Common myeloid progenitor, CD34-positive (primary cell): Measurements from ENCODE around the gene HYPK.
"Not testable (repeated sequence)": the region's sequence is repeated elsewhere in the genome, so short reads cannot be mapped to it uniquely, and the experiment has no call there.

Experiments
- CTCF ChIA-PET: fragments of 350-600 bp; sonication (Branson Sonifier 250); formaldehyde crosslinking; loops from one replicate; lab custom pipeline; 2021; ENCODE audit warnings: antibody characterized with exemption; lab: Charles Lee
- POLR2A ChIA-PET: fragments of 350-600 bp; sonication (Branson Sonifier 250); formaldehyde crosslinking; loops from one replicate; lab custom pipeline; 2021; ENCODE audit warnings: antibody characterized with exemption; lab: Charles Lee
- DNase-seq, 3 donors: peaks; one replicate each; pipeline versions ENCODE4 v3.0.0 to v3.0.0-alpha.2; 2013
- H3K27ac ChIP-seq, 2 experiments: 1 replicate in 1 of 2; 2 replicates in 1 of 2; pipeline ENCODE4 v1.7.0; 2013; ENCODE audit warnings: inconsistent platforms in 2 of 2, low read length in 2 of 2, mild to moderate bottlenecking in 2 of 2, low read depth in 1 of 2, moderate library complexity in 1 of 2; ENCODE audit not compliant: severe bottlenecking in 2 of 2, insufficient read depth in 1 of 2, poor library complexity in 1 of 2
- H3K27me3 ChIP-seq, 5 experiments: replicated peaks in 2 of 5; 1 replicate in 3 of 5; 2 replicates in 2 of 5; pipeline versions ENCODE4 v1.6.1 to v1.7.0; 2013; ENCODE audit warnings: low read length in 4 of 5, mild to moderate bottlenecking in 2 of 5, moderate library complexity in 2 of 5, inconsistent platforms in 1 of 5; ENCODE audit not compliant: insufficient read depth in 5 of 5, control insufficient read depth in 4 of 5
- H3K36me3 ChIP-seq, 4 experiments: 1 replicate in 2 of 4; 2 replicates in 2 of 4; pipeline versions ENCODE4 v1.6.1 to v1.7.0; 2013; ENCODE audit warnings: low read length in 3 of 4, control low read depth in 1 of 4, mild to moderate bottlenecking in 1 of 4; ENCODE audit not compliant: control insufficient read depth in 4 of 4, insufficient read depth in 4 of 4
- H3K4me1 ChIP-seq, 4 experiments: 1 replicate in 3 of 4; 2 replicates in 1 of 4; pipeline versions ENCODE4 v1.6.1 to v1.7.1; 2013; ENCODE audit warnings: low read length in 3 of 4, mild to moderate bottlenecking in 3 of 4, control low read depth in 1 of 4, inconsistent platforms in 1 of 4, moderate library complexity in 1 of 4; ENCODE audit not compliant: control insufficient read depth in 4 of 4, insufficient read depth in 4 of 4; ENCODE audit errors: control extremely low read depth in 1 of 4
- H3K4me3 ChIP-seq, 7 experiments: 1 replicate in 4 of 7; 2 replicates in 3 of 7; pipeline versions ENCODE4 v1.5.1 to v1.7.0; 2013; ENCODE audit warnings: mild to moderate bottlenecking in 7 of 7, low read length in 6 of 7, moderate library complexity in 6 of 7, inconsistent platforms in 2 of 7, low read depth in 2 of 7, control low read depth in 1 of 7; ENCODE audit not compliant: insufficient read depth in 4 of 7, control insufficient read depth in 1 of 7; ENCODE audit errors: extremely low read depth in 1 of 7
- H3K9me3 ChIP-seq, 5 experiments: 1 replicate in 4 of 5; 2 replicates in 1 of 5; pipeline versions ENCODE4 v1.6.1 to v1.7.1; 2013; ENCODE audit warnings: low read length in 4 of 5, mild to moderate bottlenecking in 2 of 5, inconsistent platforms in 1 of 5, low read depth in 1 of 5, moderate library complexity in 1 of 5; ENCODE audit not compliant: control insufficient read depth in 4 of 5, insufficient read depth in 2 of 5; ENCODE audit errors: control extremely low read depth in 1 of 5
- WGBS: methylation state at CpG from one replicate; pipeline ENCODE4 v1.1.5; 2013; ENCODE audit not compliant: insufficient coverage; 5-methylcytosine and 5-hydroxymethylcytosine counted together

Gene HYPK

DNA sequence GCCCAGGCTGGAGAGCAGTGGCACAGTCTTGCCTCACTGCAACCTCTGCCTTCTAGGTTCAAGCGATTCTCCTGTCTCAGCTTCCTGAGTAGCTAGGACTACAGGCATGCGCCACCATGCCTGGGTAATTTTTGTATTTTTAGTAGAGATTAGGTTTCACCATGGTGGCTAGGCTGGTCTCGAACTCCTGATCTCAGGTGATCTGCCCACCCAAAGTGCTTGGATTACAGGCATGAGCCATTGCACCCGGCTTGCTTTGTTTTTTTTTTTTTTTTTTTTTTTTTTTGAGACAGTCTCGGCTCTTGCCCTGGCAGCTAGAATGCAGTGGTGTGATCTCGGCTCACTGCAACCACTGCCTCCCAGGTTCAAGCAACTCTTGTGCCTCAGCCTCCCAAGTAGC is 32.1 kb downstream of the HYPK start:
- H3K4me3 ChIP-seq, DNase-seq, H3K9me3 ChIP-seq, H3K27ac ChIP-seq, CTCF ChIA-PET, H3K27me3 ChIP-seq: not testable (repeated sequence)
- POLR2A ChIA-PET = interaction anchor here (0.6 kb wide), 1 partner anchor 1610 kb away, joined by 3 read pairs; no protein-coding TSS in a partner anchor
- H3K36me3 ChIP-seq = peaks cover 4 to 40% (median 10%) of the 10 kb centered on the region in 4 experiments
- 80% methylated on average over 1 of the region's 6 CpGs for WGBS
- H3K4me1 ChIP-seq = peaks cover 6 to 15% (median 7%) of the 10 kb centered on the region in 4 experiments

DNA sequence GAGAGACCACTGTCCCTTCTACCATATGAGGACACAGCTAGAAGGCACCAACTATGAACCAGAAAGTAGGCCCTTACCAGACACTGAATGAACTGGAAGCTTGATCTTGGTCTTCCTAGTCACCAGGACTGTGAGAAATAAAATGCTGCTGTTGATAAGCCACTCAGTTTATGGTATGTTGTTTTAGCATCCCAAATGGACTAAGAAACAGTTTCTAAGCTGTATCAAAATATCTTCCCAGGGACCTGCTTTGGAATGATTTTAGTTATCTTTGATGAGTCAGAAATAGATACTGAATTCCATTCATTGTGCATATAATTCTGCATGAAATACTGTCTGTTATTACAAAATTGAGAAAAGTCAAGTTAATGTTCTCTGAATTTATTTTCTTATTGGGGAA is 45.0 kb downstream of the HYPK start:
- H3K27ac ChIP-seq = no peak overlapping the region
- no peaks in the 10 kb centered on the region for H3K4me1 ChIP-seq
- no peak for DNase-seq
- peaks cover 5 to 57% (median 14%) of the 10 kb centered on the region in 4 experiments for H3K36me3 ChIP-seq
- H3K4me3 ChIP-seq = no peak overlapping the region
- ChIA-PET CTCF (no interaction called here), POLR2A (no interaction called here)
- H3K27me3 ChIP-seq = no peaks in the 10 kb centered on the region
- no peaks in the 10 kb centered on the region for H3K9me3 ChIP-seq

DNA sequence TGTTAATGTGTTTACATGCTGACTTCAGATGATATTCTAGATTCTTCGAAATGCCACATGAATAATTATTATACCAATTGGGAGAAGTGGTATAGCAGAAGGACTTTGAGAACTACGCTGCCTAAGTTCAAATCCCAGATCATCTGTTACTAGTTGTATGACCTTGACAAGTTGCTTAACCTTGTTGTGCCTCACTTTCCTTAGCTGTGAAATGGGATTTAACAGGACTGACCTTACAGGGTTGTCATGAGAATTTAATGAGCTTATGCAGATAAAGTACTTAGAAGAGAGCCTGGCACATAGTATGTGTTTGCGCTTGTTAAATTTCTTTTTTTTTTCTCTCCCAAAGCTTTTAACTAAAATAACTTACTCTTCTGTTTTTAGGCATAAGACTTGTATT is 50.9 kb downstream of the HYPK start:
- ChIA-PET POLR2A (interaction anchor here (0.6 kb wide), 1 partner anchor 167 kb away, joined by 3 read pairs; no protein-coding TSS in a partner anchor), CTCF (no interaction called here)
- H3K36me3 ChIP-seq = peaks cover 3 to 48% (median 29%) of the 10 kb centered on the region in 4 experiments

DNA sequence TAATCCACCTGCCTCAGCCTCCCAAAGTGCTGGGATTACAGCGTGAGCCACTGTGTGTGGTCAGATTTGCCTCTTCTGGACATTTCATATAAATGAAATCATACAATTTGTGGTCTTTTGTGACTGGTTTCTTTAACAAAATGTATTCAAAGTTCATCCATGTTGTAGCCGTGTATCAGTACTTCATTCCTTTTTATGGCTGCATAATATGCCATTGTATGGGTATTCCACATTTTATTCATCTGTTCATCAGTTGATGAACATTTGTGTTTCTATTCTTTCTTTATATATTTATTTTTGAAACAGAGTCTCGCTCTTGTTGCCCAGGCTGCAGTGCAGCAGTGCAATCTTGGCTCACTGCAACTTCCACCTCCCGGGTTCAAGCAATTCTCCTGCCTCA is 52.2 kb downstream of the HYPK start:
- Histone ChIP-seq H3K4me1 (no peaks in the 10 kb centered on the region), H3K4me3 (no peak overlapping the region), H3K27me3 (no peaks in the 10 kb centered on the region), H3K27ac (no peak overlapping the region), H3K36me3 (peaks cover 5 to 55% (median 32%) of the 10 kb centered on the region in 4 experiments), H3K9me3 (no peaks in the 10 kb centered on the region)
- POLR2A ChIA-PET = interaction anchor here (0.6 kb wide), 1 partner anchor 19 kb away, joined by 3 read pairs; no protein-coding TSS in a partner anchor
- no peak for DNase-seq
- CTCF ChIA-PET = no interaction called here
- no CpG with 5 or more reads among the region's 4 CpGs for WGBS

More for the DNA sequence above, 50.9 kb downstream of the HYPK start:
- 80% methylated on average over 1 of the region's 3 CpGs for WGBS
- no peaks in the 10 kb centered on the region for H3K27me3 ChIP-seq
- H3K27ac ChIP-seq = no peak overlapping the region
- no peak for DNase-seq
- H3K4me3 ChIP-seq = no peak overlapping the region
- no peaks in the 10 kb centered on the region for H3K4me1 ChIP-seq
- H3K9me3 ChIP-seq = no peaks in the 10 kb centered on the region
